Type B pancreatic cell (in vitro differentiated cells): ENCODE results near the gene TMEM51. TPM values are rescaled to one million over a fixed set of nuclear protein-coding genes. Genes with fewer than 3 reads are reported as not detected.

Experiments used
- DNase-seq: peaks from one replicate; pipeline ENCODE4 v3.0.0; 2021; ENCODE audit warnings: mixed read lengths; ENCODE audit not compliant: unreplicated experiment; ENCODE audit errors: extremely low spot score
- H3K27ac Mint-ChIP-seq: 2 replicates; pipeline ENCODE4 v1.8.0; 2021; ENCODE audit warnings: mild to moderate bottlenecking, mixed read lengths
- H3K27me3 Mint-ChIP-seq: 2 replicates; pipeline ENCODE4 v1.8.0; 2021; ENCODE audit warnings: mixed read lengths
- H3K36me3 Mint-ChIP-seq: 2 replicates; pipeline ENCODE4 v1.8.0; 2021; ENCODE audit warnings: mixed read lengths
- H3K4me1 Mint-ChIP-seq: one replicate; pipeline ENCODE4 v1.8.0; 2021; ENCODE audit warnings: mixed read lengths; ENCODE audit not compliant: unreplicated experiment
- H3K4me3 Mint-ChIP-seq: 2 replicates; pipeline ENCODE4 v1.8.0; 2021; ENCODE audit warnings: mild to moderate bottlenecking, mixed read lengths
- H3K9me3 Mint-ChIP-seq: 2 replicates; pipeline ENCODE4 v1.8.0; 2021; ENCODE audit warnings: mixed read lengths
- total RNA-seq: library from RNA; stranded (reverse); gene quantifications from 2 replicates; pipeline ENCODE4 v1.2.1, GENCODE V29; 2021; ENCODE audit warnings: low replicate concordance
- TF ChIP-seq, protein P1 (sequence below): fragments of 200-600 bp; sonication (generic); conservative IDR thresholded peaks from 2 replicates; pipeline ENCODE4 v1.5.0; 2021; ENCODE audit warnings: antibody characterized with exemption, mild to moderate bottlenecking

Gene TMEM51
- total RNA-seq, 1 donor from 2014 or later = 12.5 TPM

DNA sequence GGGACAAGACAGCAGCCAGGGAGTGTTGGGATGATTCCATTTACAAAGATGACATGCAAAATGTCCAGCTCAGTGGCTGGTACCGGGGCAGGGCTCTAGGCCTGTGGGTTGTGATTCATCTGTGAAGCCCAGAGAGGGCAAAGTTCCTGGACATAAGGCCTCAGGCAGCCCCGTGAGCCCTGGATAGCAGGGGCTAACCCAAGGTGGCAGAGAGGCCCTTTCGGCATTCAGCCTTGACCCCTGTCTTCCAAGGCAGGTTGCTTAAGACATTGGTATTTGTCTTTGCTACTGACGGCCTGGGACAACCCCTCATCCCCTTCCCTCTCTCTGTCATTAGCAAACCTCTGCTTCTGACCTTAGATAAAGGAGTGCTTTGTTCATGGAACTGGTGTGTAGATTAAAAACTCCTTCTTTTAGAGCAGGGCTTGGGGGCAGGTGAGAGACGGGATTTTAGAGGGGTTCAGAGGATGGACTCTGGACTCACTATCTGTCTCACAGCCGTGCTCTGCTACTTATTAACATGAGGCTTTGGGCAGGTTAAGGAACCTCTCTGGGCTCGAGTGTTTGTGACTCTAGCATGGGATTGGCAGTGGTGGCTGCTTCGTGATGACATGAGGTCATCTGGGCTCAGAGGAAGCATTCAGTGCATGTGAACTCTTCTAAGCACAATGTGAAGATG is 36.3 kb downstream of the TMEM51 start:
- no peaks in the 10 kb centered on the region for H3K9me3 Mint-ChIP-seq
- peaks cover 3% of the 10 kb centered on the region for H3K36me3 Mint-ChIP-seq
- H3K27ac Mint-ChIP-seq = peak overlapping the region; percentile 83
- no peaks in the 10 kb centered on the region for H3K27me3 Mint-ChIP-seq
- H3K4me1 Mint-ChIP-seq = peaks cover 45% of the 10 kb centered on the region
- DNase-seq = no peak
- TF ChIP-seq, protein P1, sequence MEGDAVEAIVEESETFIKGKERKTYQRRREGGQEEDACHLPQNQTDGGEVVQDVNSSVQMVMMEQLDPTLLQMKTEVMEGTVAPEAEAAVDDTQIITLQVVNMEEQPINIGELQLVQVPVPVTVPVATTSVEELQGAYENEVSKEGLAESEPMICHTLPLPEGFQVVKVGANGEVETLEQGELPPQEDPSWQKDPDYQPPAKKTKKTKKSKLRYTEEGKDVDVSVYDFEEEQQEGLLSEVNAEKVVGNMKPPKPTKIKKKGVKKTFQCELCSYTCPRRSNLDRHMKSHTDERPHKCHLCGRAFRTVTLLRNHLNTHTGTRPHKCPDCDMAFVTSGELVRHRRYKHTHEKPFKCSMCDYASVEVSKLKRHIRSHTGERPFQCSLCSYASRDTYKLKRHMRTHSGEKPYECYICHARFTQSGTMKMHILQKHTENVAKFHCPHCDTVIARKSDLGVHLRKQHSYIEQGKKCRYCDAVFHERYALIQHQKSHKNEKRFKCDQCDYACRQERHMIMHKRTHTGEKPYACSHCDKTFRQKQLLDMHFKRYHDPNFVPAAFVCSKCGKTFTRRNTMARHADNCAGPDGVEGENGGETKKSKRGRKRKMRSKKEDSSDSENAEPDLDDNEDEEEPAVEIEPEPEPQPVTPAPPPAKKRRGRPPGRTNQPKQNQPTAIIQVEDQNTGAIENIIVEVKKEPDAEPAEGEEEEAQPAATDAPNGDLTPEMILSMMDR = no peak
- H3K4me3 Mint-ChIP-seq = peak overlapping the region; percentile 55

DNA sequence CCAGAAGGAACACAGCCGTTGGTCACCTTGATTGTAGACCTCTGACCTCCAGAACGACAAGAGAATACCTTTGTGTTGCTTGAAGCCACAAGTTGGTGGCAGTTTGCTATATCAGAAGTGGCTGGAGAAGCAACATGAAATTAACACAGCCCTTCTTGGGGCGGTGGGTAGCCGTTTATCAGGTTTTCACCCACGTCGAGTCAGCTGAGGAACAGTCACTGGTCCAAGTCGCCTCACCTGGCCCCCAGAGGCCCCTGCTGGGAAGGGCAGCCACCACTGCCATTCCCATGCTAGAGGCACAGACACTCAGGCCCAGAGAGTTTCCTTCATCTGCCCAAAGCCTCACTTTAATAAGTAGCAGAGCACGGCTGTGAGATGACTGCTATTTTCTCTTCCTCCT is 37.7 kb downstream of the TMEM51 start:
- H3K9me3 Mint-ChIP-seq = no peaks in the 10 kb centered on the region
- peaks cover 3% of the 10 kb centered on the region for H3K36me3 Mint-ChIP-seq
- H3K4me3 Mint-ChIP-seq = no peak overlapping the region
- no peaks in the 10 kb centered on the region for H3K27me3 Mint-ChIP-seq
- H3K4me1 Mint-ChIP-seq = peaks cover 44% of the 10 kb centered on the region
- peak overlapping the region; percentile 23 for H3K27ac Mint-ChIP-seq
- TF ChIP-seq, protein P1 = no peak
- DNase-seq = no peak

DNA sequence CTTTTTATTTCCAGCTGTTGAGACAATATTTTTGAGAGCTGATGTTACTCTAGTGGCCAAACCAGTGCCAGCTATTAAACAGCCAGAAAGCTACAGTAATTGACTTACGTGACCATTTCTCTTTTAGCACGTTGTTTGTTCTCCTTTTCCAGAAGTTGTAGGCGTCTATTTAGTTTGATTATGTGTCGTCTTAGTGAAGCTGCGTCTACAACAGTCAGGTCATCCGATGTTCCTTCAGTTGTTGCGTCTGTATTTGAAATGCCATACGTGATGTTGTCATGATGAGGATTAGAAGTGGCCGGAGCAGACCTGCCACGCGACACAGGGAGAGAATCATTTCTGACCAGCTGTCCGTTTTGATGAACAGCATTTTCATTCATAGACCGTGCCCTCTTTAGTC is 38.2 kb downstream of the TMEM51 start:
- DNase-seq = no peak
- TF ChIP-seq, protein P1 = no peak
- peaks cover 44% of the 10 kb centered on the region for H3K4me1 Mint-ChIP-seq
- H3K27me3 Mint-ChIP-seq = no peaks in the 10 kb centered on the region
- H3K9me3 Mint-ChIP-seq = no peaks in the 10 kb centered on the region
- H3K27ac Mint-ChIP-seq = peak overlapping the region; percentile 23
- no peak overlapping the region for H3K4me3 Mint-ChIP-seq
- peaks cover 3% of the 10 kb centered on the region for H3K36me3 Mint-ChIP-seq

DNA sequence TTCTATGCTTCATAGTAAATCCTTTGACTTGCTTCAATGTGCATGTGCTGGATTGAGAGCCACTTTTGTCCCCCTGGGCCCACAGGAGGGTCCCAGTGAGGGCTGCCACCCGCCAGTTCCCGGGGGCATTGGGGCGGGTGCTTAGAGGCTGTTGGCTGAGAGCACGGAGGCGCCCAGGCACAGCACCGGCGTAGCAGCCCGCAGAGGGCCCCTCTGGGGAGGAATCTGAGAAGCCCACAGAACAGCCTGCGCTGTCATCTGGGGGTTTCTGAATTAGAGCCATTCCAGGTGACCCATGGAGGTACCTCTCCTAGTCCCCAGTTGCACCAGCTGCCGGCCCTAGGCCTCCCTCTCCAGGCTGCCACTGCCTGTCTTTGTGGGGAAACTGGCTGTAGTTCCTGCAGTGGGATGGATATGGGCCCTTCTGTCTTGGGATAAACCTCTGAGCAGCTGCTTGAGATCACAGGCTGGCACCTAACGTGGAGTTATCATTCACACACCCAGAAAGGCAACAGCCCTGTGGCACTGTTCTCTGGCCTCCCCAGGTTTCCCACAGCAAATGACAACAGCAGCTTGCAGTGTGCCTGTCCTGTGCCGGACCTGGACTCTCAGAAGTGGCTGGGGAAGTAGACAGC is 39.5 kb downstream of the TMEM51 start:
- DNase-seq = no peak
- Mint-ChIP-seq H3K4me1 (peaks cover 49% of the 10 kb centered on the region), H3K4me3 (no peak overlapping the region), H3K27ac (no peak overlapping the region), H3K9me3 (no peaks in the 10 kb centered on the region), H3K27me3 (no peaks in the 10 kb centered on the region), H3K36me3 (peaks cover 3% of the 10 kb centered on the region)
- TF ChIP-seq, protein P1 = no peak

DNA sequence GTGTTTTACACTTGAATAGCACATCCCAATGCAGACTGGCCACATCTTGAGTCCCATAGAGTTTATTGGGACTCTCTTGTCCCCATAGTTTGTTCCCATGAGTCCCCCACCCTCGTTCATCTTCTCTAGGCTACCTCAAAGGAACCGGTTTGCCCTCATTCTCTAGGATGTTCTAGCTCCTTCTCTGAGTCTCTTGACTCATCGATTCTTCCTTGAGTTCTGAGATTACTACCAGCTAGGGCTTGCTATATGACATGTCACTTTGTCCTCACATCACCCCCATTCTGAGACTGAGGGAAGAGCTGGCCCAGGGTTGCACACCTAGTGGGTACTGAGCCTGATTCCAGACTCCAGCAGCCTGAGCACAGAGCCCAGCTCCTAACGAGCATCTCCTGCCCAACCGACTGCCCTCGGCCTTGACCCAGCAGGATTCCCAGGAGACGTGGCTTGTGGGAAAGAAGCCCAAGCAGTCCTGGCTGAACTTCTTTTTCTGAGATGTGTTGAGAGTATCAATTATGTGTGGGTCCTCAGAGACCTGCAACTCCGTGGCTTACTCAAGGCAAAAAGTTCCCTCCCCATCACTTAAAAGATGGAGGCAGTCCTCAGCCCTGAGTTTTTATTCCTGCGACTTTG is 42.0 kb downstream of the TMEM51 start:
- TF ChIP-seq, protein P1 = no peak
- no peak for DNase-seq
- H3K4me3 Mint-ChIP-seq = peak overlapping the region; percentile 6
- no peaks in the 10 kb centered on the region for H3K9me3 Mint-ChIP-seq
- H3K27me3 Mint-ChIP-seq = no peaks in the 10 kb centered on the region
- no peak overlapping the region for H3K27ac Mint-ChIP-seq
- H3K4me1 Mint-ChIP-seq = peaks cover 47% of the 10 kb centered on the region
- peaks cover 3% of the 10 kb centered on the region for H3K36me3 Mint-ChIP-seq
